Measurements from ENCODE around the gene RAB22A.

RAB22A gene

GRCh38 chr20:58310291-58310782 lies 822 bp downstream of the RAB22A start:
- Mint-ChIP-seq H3K4me1 (peaks cover 27% of the 10 kb centered on the region), H3K4me3 (peak overlapping the region; percentile 93 to 98 (median 97)), H3K27ac (peak overlapping the region; percentile 64 to 94 (median 89)), H3K27me3 (ENCODE audit: low read depth) (no peaks in the 10 kb centered on the region), H3K36me3 (ENCODE audit: low read depth) (peaks cover 40% of the 10 kb centered on the region), H3K9me3 (no peaks in the 10 kb centered on the region)
- no peak for TF ChIP-seq CTCF (IDR thresholded peaks at IDR 0.05; ENCODE audit: unreplicated experiment in 3 of 3)

GRCh38 chr20:58312836-58313235 lies 3.3 kb downstream of the RAB22A start:
- Mint-ChIP-seq H3K4me3 (peak overlapping the region; percentile 51 to 66 (median 55)), H3K9me3 (no peaks in the 10 kb centered on the region), H3K36me3 (ENCODE audit: low read depth) (peaks cover 56% of the 10 kb centered on the region), H3K27me3 (ENCODE audit: low read depth) (no peaks in the 10 kb centered on the region), H3K4me1 (peaks cover 27% of the 10 kb centered on the region), H3K27ac (no peak overlapping the region)
- no peak for TF ChIP-seq CTCF (IDR thresholded peaks at IDR 0.05; ENCODE audit: unreplicated experiment in 3 of 3)

GRCh38 chr20:58313396-58313795 lies 3.9 kb downstream of the RAB22A start:
- H3K4me3 Mint-ChIP-seq, result peak overlapping the region; percentile 48 to 69 (median 51)
- peaks cover 53% of the 10 kb centered on the region for H3K36me3 Mint-ChIP-seq (ENCODE audit: low read depth)
- H3K9me3 Mint-ChIP-seq, result no peaks in the 10 kb centered on the region
- peaks cover 23% of the 10 kb centered on the region for H3K4me1 Mint-ChIP-seq
- no peak overlapping the region for H3K27ac Mint-ChIP-seq
- H3K27me3 Mint-ChIP-seq (ENCODE audit: low read depth), result no peaks in the 10 kb centered on the region
- no peak for TF ChIP-seq CTCF (IDR thresholded peaks at IDR 0.05; ENCODE audit: unreplicated experiment in 3 of 3)

GRCh38 chr20:58321205-58321604 lies 11.7 kb downstream of the RAB22A start:
- H3K9me3 Mint-ChIP-seq, result no peaks in the 10 kb centered on the region
- peaks cover 35% of the 10 kb centered on the region for H3K36me3 Mint-ChIP-seq (ENCODE audit: low read depth)
- no peak for TF ChIP-seq CTCF (IDR thresholded peaks at IDR 0.05; ENCODE audit: unreplicated experiment in 3 of 3)
- H3K27me3 Mint-ChIP-seq (ENCODE audit: low read depth), result no peaks in the 10 kb centered on the region
- peaks cover 9% of the 10 kb centered on the region for H3K4me1 Mint-ChIP-seq
- no peak overlapping the region for H3K4me3 Mint-ChIP-seq
- no peak overlapping the region for H3K27ac Mint-ChIP-seq

GRCh38 chr20:58322083-58322482 lies 12.6 kb downstream of the RAB22A start:
- Mint-ChIP-seq H3K9me3 (no peaks in the 10 kb centered on the region), H3K27me3 (ENCODE audit: low read depth) (no peaks in the 10 kb centered on the region), H3K27ac (no peak overlapping the region), H3K4me3 (no peak overlapping the region), H3K4me1 (peaks cover 9% of the 10 kb centered on the region), H3K36me3 (ENCODE audit: low read depth) (peaks cover 26% of the 10 kb centered on the region)
- no peak for TF ChIP-seq CTCF (IDR thresholded peaks at IDR 0.05; ENCODE audit: unreplicated experiment in 3 of 3)

GRCh38 chr20:58325912-58326311 lies 16.4 kb downstream of the RAB22A start:
- Mint-ChIP-seq H3K9me3 (no peaks in the 10 kb centered on the region), H3K4me1 (peaks cover 32% of the 10 kb centered on the region), H3K36me3 (ENCODE audit: low read depth) (peaks cover 11% of the 10 kb centered on the region), H3K27ac (no peak overlapping the region), H3K4me3 (no peak overlapping the region), H3K27me3 (ENCODE audit: low read depth) (no peaks in the 10 kb centered on the region)
- no peak for TF ChIP-seq CTCF (IDR thresholded peaks at IDR 0.05; ENCODE audit: unreplicated experiment in 3 of 3)

All from nephron (organoid).